ENCODE data around the gene AFTPH.
A peak's percentile ranks its signal among the peaks of the same experiment; 100 is the strongest.

Gene AFTPH

GRCh38 chr2:64626146-64626809 is 102.2 kb downstream of the AFTPH start:
- Histone ChIP-seq H3K9me3 (ENCODE audit: control insufficient read depth, insufficient read depth, low read length) (no peaks in the 10 kb centered on the region), H3K79me2 (ENCODE audit: control insufficient read depth, low read length) (no peaks in the 10 kb centered on the region), H3K27ac (ENCODE audit: low read depth, low read length) (no peak overlapping the region), H3K9me2 (replicated peaks; ENCODE audit: control insufficient read depth, low read length) (no peaks in the 10 kb centered on the region), H4K20me1 (ENCODE audit: control insufficient read depth, insufficient read depth, low read depth, low read length) (no peaks in the 10 kb centered on the region; the same call in 1 of the 2 replicates), H3F3A (ENCODE audit: control insufficient read depth, insufficient read depth) (no peaks in the 10 kb centered on the region), H3K4me2 (ENCODE audit: low read length) (peak overlapping the region; percentile 24), H3K36me3 (ENCODE audit: control insufficient read depth, low read length) (peaks cover 6% of the 10 kb centered on the region; the same call in 1 of the 2 replicates), H3K4me3 (ENCODE audit: low read length) (no peak overlapping the region), H3K27me3 (ENCODE audit: control insufficient read depth, low read length) (no peaks in the 10 kb centered on the region), H3K4me1 (ENCODE audit: control insufficient read depth, low read length) (peaks cover 17% of the 10 kb centered on the region)
- TF ChIP-seq EZH2phosphoT487 (IDR thresholded peaks at IDR 0.05; ENCODE audit: borderline replicate concordance, low read length), result no peak
- TF ChIP-seq CTCF (IDR thresholded peaks at IDR 0.05; ENCODE audit: low read depth, low read length, poor library complexity, severe bottlenecking), result no peak

GRCh38 chr2:64626963-64627760 is 103.0 kb downstream of the AFTPH start:
- H3F3A ChIP-seq (ENCODE audit: control insufficient read depth, insufficient read depth), result no peaks in the 10 kb centered on the region
- no peak overlapping the region for H3K4me3 ChIP-seq (ENCODE audit: low read length)
- peaks cover 6% of the 10 kb centered on the region; the same call in 1 of the 2 replicates for H3K36me3 ChIP-seq (ENCODE audit: control insufficient read depth, low read length)
- TF ChIP-seq EZH2phosphoT487 (IDR thresholded peaks at IDR 0.05; ENCODE audit: borderline replicate concordance, low read length) (no peak), CTCF (IDR thresholded peaks at IDR 0.05; ENCODE audit: low read depth, low read length, poor library complexity, severe bottlenecking) (no peak)
- no peak overlapping the region for H3K4me2 ChIP-seq (ENCODE audit: low read length)
- H3K79me2 ChIP-seq (ENCODE audit: control insufficient read depth, low read length), result no peaks in the 10 kb centered on the region
- H4K20me1 ChIP-seq (ENCODE audit: control insufficient read depth, insufficient read depth, low read depth, low read length), result no peaks in the 10 kb centered on the region; the same call in 1 of the 2 replicates
- no peak overlapping the region for H3K27ac ChIP-seq (ENCODE audit: low read depth, low read length)
- no peaks in the 10 kb centered on the region for H3K27me3 ChIP-seq (ENCODE audit: control insufficient read depth, low read length)
- peaks cover 17% of the 10 kb centered on the region for H3K4me1 ChIP-seq (ENCODE audit: control insufficient read depth, low read length)
- no peaks in the 10 kb centered on the region for H3K9me3 ChIP-seq (ENCODE audit: control insufficient read depth, insufficient read depth, low read length)
- H3K9me2 ChIP-seq (replicated peaks; ENCODE audit: control insufficient read depth, low read length), result no peaks in the 10 kb centered on the region

GRCh38 chr2:64627860-64628841 is 104.0 kb downstream of the AFTPH start:
- H3K9me2 ChIP-seq (replicated peaks; ENCODE audit: control insufficient read depth, low read length), result no peaks in the 10 kb centered on the region
- no peaks in the 10 kb centered on the region for H3F3A ChIP-seq (ENCODE audit: control insufficient read depth, insufficient read depth)
- H3K27ac ChIP-seq (ENCODE audit: low read depth, low read length), result no peak overlapping the region
- H3K4me1 ChIP-seq (ENCODE audit: control insufficient read depth, low read length), result peaks cover 17% of the 10 kb centered on the region
- TF ChIP-seq CTCF (IDR thresholded peaks at IDR 0.05; ENCODE audit: low read depth, low read length, poor library complexity, severe bottlenecking), result no peak
- no peak for TF ChIP-seq EZH2phosphoT487 (IDR thresholded peaks at IDR 0.05; ENCODE audit: borderline replicate concordance, low read length)
- no peaks in the 10 kb centered on the region; the same call in 1 of the 2 replicates for H3K79me2 ChIP-seq (ENCODE audit: control insufficient read depth, low read length)
- H3K4me2 ChIP-seq (ENCODE audit: low read length), result no peak overlapping the region
- no peaks in the 10 kb centered on the region for H3K27me3 ChIP-seq (ENCODE audit: control insufficient read depth, low read length)
- peaks cover 11% of the 10 kb centered on the region for H3K36me3 ChIP-seq (ENCODE audit: control insufficient read depth, low read length)
- no peak overlapping the region for H3K4me3 ChIP-seq (ENCODE audit: low read length)
- no peaks in the 10 kb centered on the region; the same call in 1 of the 2 replicates for H4K20me1 ChIP-seq (ENCODE audit: control insufficient read depth, insufficient read depth, low read depth, low read length)
- no peaks in the 10 kb centered on the region for H3K9me3 ChIP-seq (ENCODE audit: control insufficient read depth, insufficient read depth, low read length)
